Measurements from ENCODE around the gene MAP3K10.

- TF ChIP-seq, protein P1, sequence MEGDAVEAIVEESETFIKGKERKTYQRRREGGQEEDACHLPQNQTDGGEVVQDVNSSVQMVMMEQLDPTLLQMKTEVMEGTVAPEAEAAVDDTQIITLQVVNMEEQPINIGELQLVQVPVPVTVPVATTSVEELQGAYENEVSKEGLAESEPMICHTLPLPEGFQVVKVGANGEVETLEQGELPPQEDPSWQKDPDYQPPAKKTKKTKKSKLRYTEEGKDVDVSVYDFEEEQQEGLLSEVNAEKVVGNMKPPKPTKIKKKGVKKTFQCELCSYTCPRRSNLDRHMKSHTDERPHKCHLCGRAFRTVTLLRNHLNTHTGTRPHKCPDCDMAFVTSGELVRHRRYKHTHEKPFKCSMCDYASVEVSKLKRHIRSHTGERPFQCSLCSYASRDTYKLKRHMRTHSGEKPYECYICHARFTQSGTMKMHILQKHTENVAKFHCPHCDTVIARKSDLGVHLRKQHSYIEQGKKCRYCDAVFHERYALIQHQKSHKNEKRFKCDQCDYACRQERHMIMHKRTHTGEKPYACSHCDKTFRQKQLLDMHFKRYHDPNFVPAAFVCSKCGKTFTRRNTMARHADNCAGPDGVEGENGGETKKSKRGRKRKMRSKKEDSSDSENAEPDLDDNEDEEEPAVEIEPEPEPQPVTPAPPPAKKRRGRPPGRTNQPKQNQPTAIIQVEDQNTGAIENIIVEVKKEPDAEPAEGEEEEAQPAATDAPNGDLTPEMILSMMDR (IDR thresholded peaks at IDR 0.05), result no peak
- TF ChIP-seq EZH2phosphoT487 (IDR thresholded peaks at IDR 0.05), result no peak
These were observed 32.1 kb downstream of the MAP3K10 start for GRCh38 chr19:40223135-40223822.
